ENCODE results near the gene FAM83D.
"Not testable (repeated sequence)": the region's sequence is repeated elsewhere in the genome, so short reads cannot be mapped to it uniquely, and the experiment has no call there.

FAM83D gene

DNA sequence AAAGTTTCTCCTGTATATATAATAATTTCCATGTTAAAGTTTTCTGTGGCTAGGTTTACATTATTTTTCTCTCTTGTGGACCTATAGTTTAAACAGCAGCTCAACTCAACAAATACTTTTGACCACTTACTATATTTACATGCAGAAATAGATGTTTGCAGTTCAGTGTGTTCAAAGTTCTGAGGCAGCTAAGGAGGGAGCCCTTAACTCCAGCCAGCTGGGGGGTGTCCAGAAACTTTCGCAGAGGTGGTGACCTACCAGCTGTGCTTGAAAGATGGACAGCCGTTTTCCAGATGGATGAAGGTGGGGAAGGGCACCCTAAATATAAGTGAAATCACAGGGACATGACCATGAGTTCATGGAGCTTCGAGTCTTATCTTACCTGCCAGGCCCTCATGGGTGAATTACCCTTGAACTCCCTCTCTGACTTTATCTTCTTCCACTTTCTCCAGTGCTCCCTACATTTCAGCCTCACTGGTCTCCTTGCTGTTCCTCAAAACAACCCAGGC is 69.4 kb downstream of the FAM83D start:
- ChIA-PET POLR2A (no interaction called here), CTCF (interaction anchor here (1.1 to 6.0 kb wide), 12 partner anchors 9 to 127 kb away, joined by 3 to 38 read pairs (median 8); partner anchors contain the start of genes DHX35 and FAM83D)
- TF ChIP-seq, protein P1, sequence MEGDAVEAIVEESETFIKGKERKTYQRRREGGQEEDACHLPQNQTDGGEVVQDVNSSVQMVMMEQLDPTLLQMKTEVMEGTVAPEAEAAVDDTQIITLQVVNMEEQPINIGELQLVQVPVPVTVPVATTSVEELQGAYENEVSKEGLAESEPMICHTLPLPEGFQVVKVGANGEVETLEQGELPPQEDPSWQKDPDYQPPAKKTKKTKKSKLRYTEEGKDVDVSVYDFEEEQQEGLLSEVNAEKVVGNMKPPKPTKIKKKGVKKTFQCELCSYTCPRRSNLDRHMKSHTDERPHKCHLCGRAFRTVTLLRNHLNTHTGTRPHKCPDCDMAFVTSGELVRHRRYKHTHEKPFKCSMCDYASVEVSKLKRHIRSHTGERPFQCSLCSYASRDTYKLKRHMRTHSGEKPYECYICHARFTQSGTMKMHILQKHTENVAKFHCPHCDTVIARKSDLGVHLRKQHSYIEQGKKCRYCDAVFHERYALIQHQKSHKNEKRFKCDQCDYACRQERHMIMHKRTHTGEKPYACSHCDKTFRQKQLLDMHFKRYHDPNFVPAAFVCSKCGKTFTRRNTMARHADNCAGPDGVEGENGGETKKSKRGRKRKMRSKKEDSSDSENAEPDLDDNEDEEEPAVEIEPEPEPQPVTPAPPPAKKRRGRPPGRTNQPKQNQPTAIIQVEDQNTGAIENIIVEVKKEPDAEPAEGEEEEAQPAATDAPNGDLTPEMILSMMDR (IDR thresholded peaks at IDR 0.05; ENCODE audit: control extremely low read depth, extremely low read depth, low read depth, missing control alignments): no peak
- DNase-seq (ENCODE audit: extremely low spot score): no peak

DNA sequence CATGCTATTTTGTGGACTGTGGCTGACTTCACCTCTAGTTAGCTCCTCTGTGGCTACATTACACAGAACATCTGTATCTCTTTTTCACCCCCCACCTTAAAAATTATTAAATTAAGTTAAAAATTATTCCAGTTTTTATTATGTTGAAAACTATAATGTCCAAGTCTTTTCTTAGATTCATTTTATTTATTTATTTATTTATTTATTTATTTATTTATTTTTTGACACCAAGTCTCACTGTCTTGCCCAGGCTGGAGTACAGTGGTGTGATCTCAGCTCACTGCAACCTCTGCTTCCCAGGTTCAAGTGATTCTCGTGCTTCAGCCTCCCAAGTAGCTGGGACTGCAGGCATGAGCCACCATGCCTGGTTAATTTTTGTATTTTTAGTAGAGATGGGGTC is 70.6 kb downstream of the FAM83D start:
- ChIA-PET POLR2A (interaction anchor here (1.6 kb wide), 1 partner anchor 35 kb away, joined by 6 read pairs; the partner anchor contains the start of gene DHX35), CTCF (interaction anchor here (1.1 to 6.0 kb wide), 14 partner anchors 9 to 104 kb away, joined by 3 to 38 read pairs (median 10); partner anchors contain the start of genes DHX35 and FAM83D)
- not testable (repeated sequence) for DNase-seq (ENCODE audit: extremely low spot score)

DNA sequence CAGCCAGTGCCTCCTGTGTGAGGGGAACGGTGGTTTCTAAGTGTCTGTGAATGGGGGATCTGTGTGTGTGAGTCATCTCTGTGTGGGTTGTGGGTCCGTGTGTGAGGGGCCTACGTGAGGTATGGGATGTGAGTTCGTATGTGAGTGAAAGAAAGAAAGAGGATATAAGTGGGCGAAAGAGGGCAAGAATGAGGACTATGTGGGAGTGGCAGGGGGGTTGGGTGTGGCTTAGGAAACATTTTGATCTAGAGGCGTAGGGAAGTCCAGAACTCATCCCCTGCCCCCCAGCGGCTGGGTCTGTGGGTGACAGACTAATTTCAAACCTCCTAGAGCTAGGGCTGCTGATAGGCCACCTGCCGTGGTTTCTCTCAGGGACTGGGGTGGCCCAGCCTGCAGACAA is 71.4 kb downstream of the FAM83D start:
- POLR2A ChIA-PET: interaction anchor here (0.7 to 1.6 kb wide), 3 partner anchors 10 to 67 kb away, joined by 3 to 6 read pairs (median 4); partner anchors contain the start of gene DHX35
- CTCF ChIA-PET: interaction anchor here (0.8 to 6.0 kb wide), 16 partner anchors 9 to 438 kb away, joined by 3 to 38 read pairs (median 8); partner anchors contain the start of genes DHX35 and FAM83D
- TF ChIP-seq, protein P1 (IDR thresholded peaks at IDR 0.05; ENCODE audit: control extremely low read depth, extremely low read depth, low read depth, missing control alignments): peak; percentile 59
- peak; percentile 84 for DNase-seq (ENCODE audit: extremely low spot score)

DNA sequence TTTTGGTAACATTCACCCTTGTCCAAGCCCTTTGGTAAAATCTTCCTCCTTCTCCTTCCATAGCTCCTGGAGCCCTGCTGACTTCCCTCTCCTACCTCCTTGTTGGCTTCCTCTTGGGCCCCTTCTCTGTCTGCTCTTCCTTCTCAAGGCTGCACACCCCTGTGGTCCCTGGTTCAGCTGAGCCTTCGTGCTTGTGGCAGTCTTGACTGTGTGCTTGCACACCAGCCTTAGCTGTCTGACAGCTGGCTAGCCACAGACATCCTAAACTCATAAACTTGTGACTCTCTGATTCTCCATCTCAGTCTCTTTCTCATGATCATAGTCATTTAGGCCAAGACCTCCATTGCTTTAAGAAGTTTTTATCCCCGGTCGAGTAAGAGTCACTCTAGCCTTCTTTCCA is 73.0 kb downstream of the FAM83D start:
- POLR2A ChIA-PET: no interaction called here
- DNase-seq (ENCODE audit: extremely low spot score): no peak
- CTCF ChIA-PET: interaction anchor here (1.1 to 6.0 kb wide), 11 partner anchors 9 to 76 kb away, joined by 3 to 38 read pairs (median 4); partner anchors contain the start of gene DHX35
- TF ChIP-seq, protein P1 (IDR thresholded peaks at IDR 0.05; ENCODE audit: control extremely low read depth, extremely low read depth, low read depth, missing control alignments): no peak

DNA sequence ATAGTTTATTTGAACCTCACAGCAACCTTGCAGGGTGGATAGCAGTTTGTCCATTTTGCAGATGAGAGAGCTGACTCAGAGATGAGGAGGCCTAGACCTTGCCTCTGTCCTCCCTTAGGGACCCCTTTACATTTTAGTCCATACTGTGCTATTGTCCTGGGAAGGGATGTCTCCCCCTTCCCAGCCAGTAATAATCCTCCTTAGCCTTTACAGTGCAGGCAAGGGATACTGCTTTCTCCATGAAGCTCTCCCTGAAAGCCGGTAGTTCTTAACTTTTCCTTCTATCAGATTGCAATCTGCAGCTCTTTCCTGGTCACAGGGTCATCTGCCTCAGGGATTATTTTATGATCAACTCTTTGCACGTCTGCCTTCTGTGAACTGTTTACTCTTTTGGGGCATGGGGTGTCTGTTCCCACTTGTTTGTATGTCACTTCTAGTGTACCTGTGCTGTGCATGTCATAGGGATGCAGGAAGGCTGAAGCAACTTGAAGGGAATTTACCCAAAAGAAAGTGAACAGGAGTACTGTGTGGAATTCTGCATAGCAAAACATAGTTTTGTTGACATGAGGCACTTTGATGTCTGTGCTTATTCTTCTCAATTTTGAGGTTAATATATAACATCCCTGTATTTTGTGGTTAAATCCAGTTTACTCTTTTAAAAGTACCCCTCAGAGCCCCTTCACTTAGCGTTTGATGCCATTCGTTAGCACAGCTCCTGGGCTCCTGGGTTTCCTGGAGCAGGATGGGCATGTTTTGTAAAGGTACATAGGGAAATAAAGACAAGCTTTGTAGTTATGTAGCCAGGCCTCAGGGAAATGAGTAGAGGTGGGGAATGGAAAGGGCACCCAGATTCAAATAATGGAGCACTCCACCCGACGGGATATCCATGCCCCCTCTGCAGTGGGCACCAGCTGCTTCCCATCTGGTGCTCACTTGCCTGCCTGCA is 74.0 kb downstream of the FAM83D start:
- CTCF ChIA-PET: interaction anchor here (0.7 to 2.2 kb wide), 12 partner anchors 9 to 125 kb away, joined by 3 to 10 read pairs (median 3); partner anchors contain the start of gene FAM83D
- POLR2A ChIA-PET: no interaction called here
- TF ChIP-seq, protein P1 (IDR thresholded peaks at IDR 0.05; ENCODE audit: control extremely low read depth, extremely low read depth, low read depth, missing control alignments): no peak
- no peak for DNase-seq (ENCODE audit: extremely low spot score)

All from GM10248 (cell line).